Upper lobe of left lung (tissue), 4 donors: ENCODE measurements around the gene NID2.
A peak's percentile ranks its signal among the peaks of the same experiment; 100 is the strongest.

Source experiments
- EP300 ChIP-seq, 4 donors: sonication (generic); formaldehyde crosslinking; IDR thresholded peaks; one replicate each; pipeline ENCODE4 v1.5.1; 2017; ENCODE audit warnings: antibody characterized with exemption in 4 of 4, control low read depth in 2 of 4
- POLR2A ChIP-seq, 4 donors: fragments of 450-650 bp; IDR thresholded peaks; one replicate each; pipeline ENCODE4 v1.5.1; 2016 to 2017; ENCODE audit warnings: antibody characterized with exemption in 4 of 4, mild to moderate bottlenecking in 2 of 4
- POLR2AphosphoS5 ChIP-seq, 2 donors: sonication (generic); formaldehyde crosslinking; IDR thresholded peaks; one replicate each; pipeline ENCODE4 v1.5.1; 2017; ENCODE audit warnings: antibody characterized with exemption in 2 of 2
- TF ChIP-seq, protein P1 (sequence below), 6 experiments: fragments of 450-650 bp in 4 of 6; fragments of 200-600 bp in 2 of 6; sonication (generic) in 2 of 6; IDR thresholded peaks; one replicate each; pipeline ENCODE4 v1.5.1; 2016 to 2019; ENCODE audit warnings: antibody characterized with exemption in 6 of 6

GRCh38 chr14:51989293-51990234 is 79.3 kb downstream of the NID2 start, which contains the start of gene RTRAF:
- TF ChIP-seq, protein P1, sequence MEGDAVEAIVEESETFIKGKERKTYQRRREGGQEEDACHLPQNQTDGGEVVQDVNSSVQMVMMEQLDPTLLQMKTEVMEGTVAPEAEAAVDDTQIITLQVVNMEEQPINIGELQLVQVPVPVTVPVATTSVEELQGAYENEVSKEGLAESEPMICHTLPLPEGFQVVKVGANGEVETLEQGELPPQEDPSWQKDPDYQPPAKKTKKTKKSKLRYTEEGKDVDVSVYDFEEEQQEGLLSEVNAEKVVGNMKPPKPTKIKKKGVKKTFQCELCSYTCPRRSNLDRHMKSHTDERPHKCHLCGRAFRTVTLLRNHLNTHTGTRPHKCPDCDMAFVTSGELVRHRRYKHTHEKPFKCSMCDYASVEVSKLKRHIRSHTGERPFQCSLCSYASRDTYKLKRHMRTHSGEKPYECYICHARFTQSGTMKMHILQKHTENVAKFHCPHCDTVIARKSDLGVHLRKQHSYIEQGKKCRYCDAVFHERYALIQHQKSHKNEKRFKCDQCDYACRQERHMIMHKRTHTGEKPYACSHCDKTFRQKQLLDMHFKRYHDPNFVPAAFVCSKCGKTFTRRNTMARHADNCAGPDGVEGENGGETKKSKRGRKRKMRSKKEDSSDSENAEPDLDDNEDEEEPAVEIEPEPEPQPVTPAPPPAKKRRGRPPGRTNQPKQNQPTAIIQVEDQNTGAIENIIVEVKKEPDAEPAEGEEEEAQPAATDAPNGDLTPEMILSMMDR (IDR thresholded peaks at IDR 0.05), result peak in 1 of 6 experiments; percentile 31
- peak in 3 of 4 donors; percentile 87 to 89 (median 87) for TF ChIP-seq POLR2A (IDR thresholded peaks at IDR 0.05)
- peak; percentile 71 to 95 for TF ChIP-seq POLR2AphosphoS5 (IDR thresholded peaks at IDR 0.05)
- TF ChIP-seq EP300 (IDR thresholded peaks at IDR 0.05), result peak in 1 of 4 donors; percentile 6
